Measurements from ENCODE around the gene HDAC9. TPM values are rescaled to one million over a fixed set of nuclear protein-coding genes. Genes with fewer than 3 reads are reported as not detected.

The HDAC9 gene
- total and polyA plus RNA-seq, 7 donors, result 0.38 to 34.2 (median 16.8) TPM

DNA sequence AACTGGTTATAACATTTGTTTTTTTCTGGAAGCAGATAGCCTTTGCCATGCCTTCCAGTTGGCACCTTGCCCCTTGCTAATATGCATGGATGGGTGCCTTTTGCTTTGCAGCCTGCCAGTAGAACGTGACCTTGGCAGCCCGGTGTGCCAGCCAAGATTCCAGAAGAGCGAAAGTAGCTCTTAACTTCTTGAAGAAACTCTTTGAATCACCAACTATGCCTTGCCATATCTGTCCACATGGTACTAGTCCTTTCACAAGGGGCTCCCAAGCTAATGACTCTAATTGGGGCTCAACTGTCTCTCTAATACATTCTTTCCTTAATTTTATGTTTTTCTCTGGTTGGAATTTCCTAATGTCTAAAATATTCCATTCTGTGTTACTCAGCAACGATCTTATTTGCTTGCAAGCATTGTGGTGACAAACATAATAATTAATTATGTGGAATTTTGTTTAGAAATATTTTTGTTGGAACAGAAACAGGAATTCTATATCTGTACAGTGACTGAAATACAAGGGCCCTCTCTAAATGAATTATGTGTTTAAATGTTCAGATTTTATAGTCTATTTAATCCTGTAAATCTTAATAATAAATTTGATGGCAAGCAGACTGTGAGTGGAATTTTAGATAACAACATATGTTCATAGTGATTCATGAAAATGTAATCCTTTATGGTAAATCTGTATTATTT is 45.8 kb downstream of the HDAC9 start:
- DNase-seq, result peak; percentile 19 to 57
- TF ChIP-seq, protein P1, sequence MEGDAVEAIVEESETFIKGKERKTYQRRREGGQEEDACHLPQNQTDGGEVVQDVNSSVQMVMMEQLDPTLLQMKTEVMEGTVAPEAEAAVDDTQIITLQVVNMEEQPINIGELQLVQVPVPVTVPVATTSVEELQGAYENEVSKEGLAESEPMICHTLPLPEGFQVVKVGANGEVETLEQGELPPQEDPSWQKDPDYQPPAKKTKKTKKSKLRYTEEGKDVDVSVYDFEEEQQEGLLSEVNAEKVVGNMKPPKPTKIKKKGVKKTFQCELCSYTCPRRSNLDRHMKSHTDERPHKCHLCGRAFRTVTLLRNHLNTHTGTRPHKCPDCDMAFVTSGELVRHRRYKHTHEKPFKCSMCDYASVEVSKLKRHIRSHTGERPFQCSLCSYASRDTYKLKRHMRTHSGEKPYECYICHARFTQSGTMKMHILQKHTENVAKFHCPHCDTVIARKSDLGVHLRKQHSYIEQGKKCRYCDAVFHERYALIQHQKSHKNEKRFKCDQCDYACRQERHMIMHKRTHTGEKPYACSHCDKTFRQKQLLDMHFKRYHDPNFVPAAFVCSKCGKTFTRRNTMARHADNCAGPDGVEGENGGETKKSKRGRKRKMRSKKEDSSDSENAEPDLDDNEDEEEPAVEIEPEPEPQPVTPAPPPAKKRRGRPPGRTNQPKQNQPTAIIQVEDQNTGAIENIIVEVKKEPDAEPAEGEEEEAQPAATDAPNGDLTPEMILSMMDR (IDR thresholded peaks at IDR 0.05), result no peak
- intact Hi-C loops (cut with DNase I), result no loop called here
- Histone ChIP-seq H3K9me3 (no peaks in the 10 kb centered on the region), H3K36me3 (ENCODE audit: insufficient read depth in 1 of 2, low read depth in 1 of 2) (peaks cover 3 to 6% of the 10 kb centered on the region in 2 donors), H3K4me1 (peaks cover 24% of the 10 kb centered on the region), H3K27ac (peak overlapping the region; percentile 59), H3K27me3 (ENCODE audit: insufficient read depth in 3 of 3, low read length in 2 of 3) (no peaks in the 10 kb centered on the region), H3K4me3 (peak overlapping the region; percentile 37)
- peak in 3 of 4 donors; percentile 45 to 67 (median 53) for ATAC-seq
- 10 to 16% (median 16%) methylated on average over 4 of the region's 4 CpGs for WGBS, 3 donors

DNA sequence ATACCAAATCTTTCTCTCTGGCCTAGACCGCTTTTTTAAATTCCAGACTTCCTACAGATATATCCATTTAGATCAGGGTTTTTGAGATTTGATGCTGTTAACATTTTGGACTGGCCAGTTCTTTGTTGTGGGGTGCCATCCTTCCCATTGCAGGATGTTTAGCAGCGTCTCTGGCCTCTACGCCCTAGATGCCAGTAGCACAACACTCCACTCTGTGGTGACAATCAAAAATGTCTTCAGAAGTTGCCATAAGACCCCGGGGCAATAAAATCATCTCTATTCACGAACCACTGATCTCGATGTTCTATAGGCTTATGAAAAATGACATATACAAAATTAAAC is 46.3 kb downstream of the HDAC9 start:
- ATAC-seq (no peak), DNase-seq (no peak)
- TF ChIP-seq, protein P1 (IDR thresholded peaks at IDR 0.05), result no peak
- peaks cover 3 to 6% of the 10 kb centered on the region in 2 donors for H3K36me3 ChIP-seq (ENCODE audit: insufficient read depth in 1 of 2, low read depth in 1 of 2)
- WGBS, 3 donors, result 83 to 90% (median 88%) methylated on average over 6 of the region's 6 CpGs
- no peaks in the 10 kb centered on the region for H3K27me3 ChIP-seq (ENCODE audit: insufficient read depth in 3 of 3, low read length in 2 of 3)
- H3K27ac ChIP-seq, result peak overlapping the region; percentile 59
- intact Hi-C loops (cut with DNase I), result no loop called here
- H3K4me3 ChIP-seq, result no peak overlapping the region
- no peaks in the 10 kb centered on the region for H3K9me3 ChIP-seq
- H3K4me1 ChIP-seq, result peaks cover 19% of the 10 kb centered on the region

DNA sequence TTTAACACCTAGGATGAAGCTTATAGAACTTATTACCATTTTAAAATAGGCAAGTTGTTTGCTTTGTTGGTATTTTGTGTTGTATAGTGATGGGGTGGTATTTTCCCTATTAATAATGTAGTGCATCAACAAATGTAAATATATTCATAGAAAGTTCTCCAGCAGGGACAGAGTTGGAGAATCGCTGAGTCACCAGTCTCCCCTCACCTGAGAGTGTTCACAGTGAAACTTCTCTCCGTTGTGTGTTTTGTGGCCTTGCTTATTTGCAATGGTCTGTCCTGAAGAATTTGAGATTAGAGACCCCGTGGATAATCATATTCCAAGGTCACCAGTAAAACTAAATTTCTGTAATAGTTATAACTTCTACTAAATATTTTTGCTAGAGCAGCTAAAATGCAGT is 51.0 kb downstream of the HDAC9 start:
- Histone ChIP-seq H3K36me3 (ENCODE audit: insufficient read depth in 1 of 2, low read depth in 1 of 2) (peaks cover 3 to 6% of the 10 kb centered on the region in 2 donors), H3K4me1 (peaks cover 6% of the 10 kb centered on the region), H3K4me3 (no peak overlapping the region), H3K9me3 (no peaks in the 10 kb centered on the region), H3K27ac (no peak overlapping the region), H3K27me3 (ENCODE audit: insufficient read depth in 3 of 3, low read length in 2 of 3) (no peaks in the 10 kb centered on the region)
- WGBS, 3 donors, result 85 to 89% (median 87%) methylated on average over 3 of the region's 3 CpGs
- DNase-seq (no peak), ATAC-seq (no peak)
- TF ChIP-seq, protein P1 (IDR thresholded peaks at IDR 0.05), result no peak
- intact Hi-C loops (cut with DNase I), result no loop called here

DNA sequence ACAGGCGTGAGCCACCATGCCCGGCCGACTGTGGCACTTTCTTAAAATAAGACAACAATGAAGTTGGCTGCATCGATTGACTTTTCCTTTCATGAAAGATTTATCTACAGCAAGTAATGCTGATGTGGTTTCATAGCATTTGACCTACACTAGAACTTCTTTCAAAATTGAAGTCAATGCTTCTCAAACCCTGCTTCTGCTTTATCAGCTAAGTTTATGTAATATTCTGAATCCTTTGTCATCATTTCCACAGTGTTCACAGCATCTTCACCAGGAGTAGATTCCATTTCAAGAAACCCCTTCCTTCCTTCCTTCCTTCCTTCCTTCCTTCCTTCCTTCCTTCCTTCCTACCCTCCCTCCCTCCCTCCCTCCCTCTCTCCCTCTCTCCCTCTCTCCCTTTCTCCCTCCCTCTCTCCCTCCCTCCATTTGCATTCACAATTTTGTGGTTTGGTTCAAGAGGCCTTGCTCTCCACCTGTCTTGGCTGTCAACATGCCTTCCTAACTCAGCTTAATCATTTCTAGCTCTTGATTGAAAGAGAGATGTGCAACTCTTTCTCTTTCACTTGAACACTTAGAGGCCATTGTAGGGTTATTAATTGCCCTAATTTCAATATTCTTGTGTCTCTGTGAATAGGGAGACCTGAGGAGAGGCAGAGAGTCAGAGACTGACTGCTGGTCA is 52.1 kb downstream of the HDAC9 start:
- H3K27ac ChIP-seq, result no peak overlapping the region
- 53 to 80% (median 62%) methylated on average over 4 of the region's 4 CpGs for WGBS, 3 donors
- DNase-seq (no peak), ATAC-seq (no peak)
- intact Hi-C loops (cut with DNase I), result no loop called here
- TF ChIP-seq, protein P1 (IDR thresholded peaks at IDR 0.05), result no peak
- peaks cover 3 to 6% of the 10 kb centered on the region in 2 donors for H3K36me3 ChIP-seq (ENCODE audit: insufficient read depth in 1 of 2, low read depth in 1 of 2)
- no peaks in the 10 kb centered on the region for H3K9me3 ChIP-seq
- H3K4me1 ChIP-seq, result peaks cover 17% of the 10 kb centered on the region
- no peaks in the 10 kb centered on the region for H3K27me3 ChIP-seq (ENCODE audit: insufficient read depth in 3 of 3, low read length in 2 of 3)
- no peak overlapping the region for H3K4me3 ChIP-seq
